HepG2 (cell line): ENCODE results near the gene OASL. TPM values are rescaled to one million over a fixed set of nuclear protein-coding genes. Genes with fewer than 3 reads are reported as not detected.

Source experiments
- ATAC-seq: fragments of 200-7000 bp; cut with Tn5 transposase; 3 replicates; pipeline ENCODE4 v1.9.1; 2020; ENCODE audit warnings: mild to moderate bottlenecking, moderate library complexity
- BruUV-seq: library from RNA; stranded (reverse); fragments of 400-500 nt; replicated peaks from 2 replicates; lab custom pipeline; 2021; lab: Mats Ljungman, UMichigan
- CTCF ChIA-PET: fragments of 300-600 bp; formaldehyde crosslinking; extraction: SDS; loops from one replicate; lab custom pipeline; 2021; ENCODE audit warnings: low total read pairs, inconsistent platforms, low intra/inter-chr PET ratio; lab: Yijun Ruan, JAX
- POLR2A ChIA-PET: fragments of 350-600 bp; sonication (Branson Sonifier 250); formaldehyde crosslinking; loops from one replicate; lab custom pipeline; 2020; ENCODE audit warnings: antibody characterized with exemption, inconsistent platforms; lab: Yijun Ruan, JAX
- DNase-seq: peaks from one replicate; pipeline ENCODE4 v3.0.0-alpha.2; 2015; ENCODE audit warnings: low spot score
- FAIRE-seq: peaks from 3 replicates; lab custom pipeline; 2011; peaks lifted over from hg19 to GRCh38; lab: Jason Lieb, UNC
- H2AFZ ChIP-seq: one replicate; pipeline ENCODE4 v1.6.1; 2011; ENCODE audit warnings: low read length, inconsistent platforms
- H3K27ac ChIP-seq: fragments of 300-600 bp; 3 replicates; pipeline ENCODE4 v1.8.0; 2011; ENCODE audit warnings: mixed run types, mild to moderate bottlenecking, mixed read lengths, low read length, inconsistent platforms; ENCODE audit not compliant: insufficient read depth; ENCODE audit errors: extremely low read length
- H3K27me3 ChIP-seq, 2 experiments: fragments of 200-600 bp in 1 of 2; 2 replicates in 1 of 2; 3 replicates in 1 of 2; pipeline versions ENCODE4 v1.6.0 to v1.8.0; 2011; ENCODE audit warnings: low read length in 2 of 2, mild to moderate bottlenecking in 2 of 2, moderate library complexity in 2 of 2, inconsistent platforms in 1 of 2; ENCODE audit not compliant: insufficient read depth in 2 of 2, control insufficient read depth in 1 of 2
- H3K36me3 ChIP-seq, 2 experiments: fragments of 200-600 bp in 1 of 2; replicated peaks in 1 of 2; 2 replicates in 1 of 2; 3 replicates in 1 of 2; pipeline versions ENCODE4 v1.5.1 to v1.8.0; 2011; ENCODE audit warnings: low read length in 2 of 2, inconsistent platforms in 1 of 2; ENCODE audit not compliant: insufficient read depth in 2 of 2, control insufficient read depth in 1 of 2
- H3K4me1 ChIP-seq: 2 replicates; pipeline ENCODE4 v1.5.1; 2012; ENCODE audit warnings: low read length, inconsistent platforms; ENCODE audit not compliant: insufficient read depth
- H3K4me2 ChIP-seq: 2 replicates; pipeline ENCODE4 v1.6.0; 2011; ENCODE audit warnings: low read depth, low read length, inconsistent platforms
- H3K4me3 ChIP-seq, 3 experiments: fragments of 200-600 bp in 1 of 3; sonication (generic), shearing (Covaris generic) in 1 of 3; replicated peaks in 1 of 3; 2 replicates each; pipeline ENCODE4 v1.5.1; 2011 to 2016; ENCODE audit warnings: low read length in 3 of 3, inconsistent platforms in 2 of 3, low read depth in 2 of 3, mild to moderate bottlenecking in 2 of 3, control low read depth in 1 of 3, mixed read lengths in 1 of 3; ENCODE audit not compliant: insufficient read depth in 1 of 3
- H3K79me2 ChIP-seq: one replicate; pipeline ENCODE4 v1.6.1; 2011; ENCODE audit warnings: low read length, inconsistent platforms; ENCODE audit not compliant: insufficient read depth
- H3K9ac ChIP-seq: 2 replicates; pipeline ENCODE4 v1.6.0; 2011; ENCODE audit warnings: mild to moderate bottlenecking, low read depth, low read length, inconsistent platforms; ENCODE audit not compliant: insufficient read depth
- H3K9me3 ChIP-seq: 2 replicates; pipeline ENCODE4 v1.5.1; 2012; ENCODE audit warnings: mild to moderate bottlenecking, low read length
- H4K20me1 ChIP-seq: 2 replicates; pipeline ENCODE4 v1.6.0; 2011; ENCODE audit warnings: inconsistent platforms, mild to moderate bottlenecking, low read length, moderate library complexity; ENCODE audit not compliant: insufficient read depth
- AKNA ChIP-seq: sonication (generic); formaldehyde crosslinking; IDR thresholded peaks from 2 replicates; pipeline ENCODE4 v1.4.0; 2020; ENCODE audit warnings: missing genetic modification reagents, borderline replicate concordance
- DDIT3 ChIP-seq: sonication (generic); formaldehyde crosslinking; IDR thresholded peaks from 2 replicates; pipeline ENCODE4 v1.4.0; 2020; ENCODE audit warnings: mild to moderate bottlenecking, missing genetic modification reagents
- KAT7 ChIP-seq: IDR thresholded peaks from 2 replicates; pipeline ENCODE4 v1.6.1; 2018; ENCODE audit warnings: borderline replicate concordance, missing compliant biosample characterization
- MXD1 ChIP-seq: sonication (generic); formaldehyde crosslinking; IDR thresholded peaks from 2 replicates; pipeline ENCODE4 v1.4.0; 2020; ENCODE audit warnings: mild to moderate bottlenecking, missing genetic modification reagents
- RAD21 ChIP-seq: fragments of 450-650 bp; formaldehyde crosslinking; IDR thresholded peaks from 2 replicates; pipeline ENCODE4 v1.5.0; 2020; ENCODE audit warnings: mild to moderate bottlenecking
- ZNF276 ChIP-seq: sonication (generic); formaldehyde crosslinking; IDR thresholded peaks from 2 replicates; pipeline ENCODE4 v1.4.0; 2020; ENCODE audit warnings: mild to moderate bottlenecking, low read depth, missing genetic modification reagents
- ZNF362 ChIP-seq: sonication (generic); formaldehyde crosslinking; IDR thresholded peaks from 2 replicates; pipeline ENCODE4 v1.4.0; 2020; ENCODE audit warnings: missing genetic modification reagents, mild to moderate bottlenecking, borderline replicate concordance
- ZNF607 ChIP-seq: sonication (generic); formaldehyde crosslinking; IDR thresholded peaks from 2 replicates; pipeline ENCODE4 v1.5.1; 2020; ENCODE audit warnings: missing genetic modification reagents, mild to moderate bottlenecking, borderline replicate concordance
- ZNF609 ChIP-seq: sonication (generic); formaldehyde crosslinking; IDR thresholded peaks from 2 replicates; pipeline ENCODE4 v1.4.0; 2020; ENCODE audit warnings: mild to moderate bottlenecking, missing genetic modification reagents, borderline replicate concordance
- WGBS: methylation state at CpG from one replicate; pipeline ENCODE4 v1.1.6; 2017; ENCODE audit warnings: low lambda C conversion rate; 5-methylcytosine and 5-hydroxymethylcytosine counted together
- in situ Hi-C: cut with HindIII; loops from 2 replicates; pipeline ENCODE4 v1.10.0; 2017; ENCODE audit warnings: low pct_unique_long_range_greater_than_20kb; ENCODE audit not compliant: extremely low pct_ligation_motif_present
- intact Hi-C: fragments of 100-400 bp; cut with micrococcal nuclease; formaldehyde crosslinking; loops from one replicate; pipeline ENCODE4 v1.10.0; 2022; ENCODE audit not compliant: unreplicated experiment
- polyA plus RNA-seq, 8 experiments: library from polyadenylated mRNA; depleted of rRNA in 3 of 8; stranded (reverse) in 7 of 8; unstranded in 1 of 8; fragments of >200 nt; fragmentation: Illumina TruSeq in 4 of 8; extraction: Trizol in 4 of 8; gene quantifications; 2 replicates each; pipeline versions ENCODE4 v1.2.1 to v1.2.3, GENCODE V29; 2011 to 2016; ENCODE audit warnings: low read depth in 4 of 8, missing spikeins in 1 of 8, mixed read lengths in 1 of 8; ENCODE audit not compliant: insufficient read depth in 1 of 8
- total RNA-seq, 5 experiments: library from RNA; depleted of rRNA; stranded (reverse); fragments of >200 nt; fragmentation: Illumina TruSeq; extraction: Trizol; gene quantifications; 2 replicates each; pipeline ENCODE4 v1.2.3, GENCODE V29; 2016; ENCODE audit warnings: low read depth in 1 of 5

The OASL gene
- total and polyA plus RNA-seq, 2 of the 13 experiments (the other 11 are each of a cell fraction or from before 2014, with no cell fraction given) = 0.11 to 0.22 TPM

DNA sequence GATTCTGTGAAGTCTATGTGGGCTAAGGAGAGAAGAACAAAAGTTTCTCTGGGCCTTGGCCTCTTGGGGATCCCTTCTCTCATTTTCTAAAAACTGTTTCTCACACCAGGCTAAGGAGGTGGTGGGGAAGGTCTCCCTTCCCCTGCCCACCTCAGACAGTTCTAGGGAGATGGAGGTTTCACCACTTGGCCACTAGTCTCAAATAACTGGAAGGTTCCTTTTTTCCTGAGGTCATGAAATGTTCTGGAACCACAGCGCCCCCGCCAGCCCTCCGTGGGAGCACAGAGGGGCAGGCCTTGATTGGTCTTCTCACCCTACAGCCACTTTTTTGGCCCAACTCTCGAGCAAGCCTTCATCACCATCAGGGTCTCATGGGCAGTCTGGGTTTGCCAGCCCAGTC lies 35.4 kb downstream of the OASL start:
- intact Hi-C loops = no loop called here
- WGBS = 90% methylated on average over 4 of the region's 4 CpGs
- POLR2A ChIA-PET = interaction anchor here (3.1 to 6.7 kb wide), 3 partner anchors 10 to 24 kb away, joined by 16 to 114 read pairs (median 20); partner anchors contain the start of gene HNF1A
- peak; percentile 26 for FAIRE-seq
- in situ Hi-C loops = no loop called here
- Histone ChIP-seq H3K4me1 (peaks cover 16% of the 10 kb centered on the region; the same call in 1 of the 2 replicates), H4K20me1 (0 out of 2 replicates have a peak, but pooled peaks cover 3% of the 10 kb centered on the region), H3K79me2 (no peaks in the 10 kb centered on the region), H3K9me3 (no peaks in the 10 kb centered on the region), H3K9ac (no peak overlapping the region), H3K4me2 (no peak overlapping the region), H3K27me3 (no peaks in the 10 kb centered on the region), H2AFZ (no peak overlapping the region), H3K27ac (no peak overlapping the region), H3K36me3 (peaks cover 35 to 80% of the 10 kb centered on the region in 2 experiments), H3K4me3 (no peak overlapping the region)
- BruUV-seq = no TSS peak
- DNase-seq = peak; percentile 46
- ATAC-seq = peak; percentile 12
- CTCF ChIA-PET = no interaction called here
- no peak for TF ChIP-seq ZNF607 (CRISPR knock-in tag)
- TF ChIP-seq DDIT3 (CRISPR knock-in tag) = no peak
- TF ChIP-seq AKNA (CRISPR knock-in tag) = no peak
- no peak for TF ChIP-seq KAT7 (CRISPR knock-in tag)
- TF ChIP-seq MXD1 (CRISPR knock-in tag) = no peak
- peak; percentile 36; the same call in 1 of the 2 replicates for TF ChIP-seq RAD21 (CRISPR knock-in tag)
- TF ChIP-seq ZNF276 (CRISPR knock-in tag) = no peak
- TF ChIP-seq ZNF362 (CRISPR knock-in tag) = no peak
- TF ChIP-seq ZNF609 (CRISPR knock-in tag) = 0 out of 2 replicates have a peak, but pooled peaks have one; percentile 17
